Measurements from ENCODE around the gene EIF2A.

EIF2A gene

GRCh38 chr3:150520408-150520807 is 26.2 kb upstream of the EIF2A start:
- Histone ChIP-seq H3K9me3 (ENCODE audit: control insufficient read depth in 2 of 2, low read length in 2 of 2) (no peaks in the 10 kb centered on the region), H3K4me1 (ENCODE audit: control insufficient read depth in 2 of 2, insufficient read depth in 2 of 2, low read length in 2 of 2) (peaks cover 5 to 10% of the 10 kb centered on the region in 2 donors), H3K4me3 (ENCODE audit: low read length in 2 of 2) (no peak overlapping the region), H3K27me3 (ENCODE audit: control insufficient read depth in 2 of 2, insufficient read depth in 2 of 2, low read length in 2 of 2) (no peaks in the 10 kb centered on the region), H3K9ac (ENCODE audit: low read depth in 1 of 2, low read length in 2 of 2) (no peak overlapping the region), H3K27ac (ENCODE audit: low read depth in 2 of 2, low read length in 2 of 2) (no peak overlapping the region), H3K36me3 (ENCODE audit: control insufficient read depth in 2 of 2, insufficient read depth in 2 of 2, low read length in 2 of 2) (no peaks in the 10 kb centered on the region)

GRCh38 chr3:150521463-150521862 is 25.1 kb upstream of the EIF2A start:
- Histone ChIP-seq H3K9ac (ENCODE audit: low read depth in 1 of 2, low read length in 2 of 2) (no peak overlapping the region), H3K36me3 (ENCODE audit: control insufficient read depth in 2 of 2, insufficient read depth in 2 of 2, low read length in 2 of 2) (no peaks in the 10 kb centered on the region), H3K27ac (ENCODE audit: low read depth in 2 of 2, low read length in 2 of 2) (no peak overlapping the region), H3K27me3 (ENCODE audit: control insufficient read depth in 2 of 2, insufficient read depth in 2 of 2, low read length in 2 of 2) (no peaks in the 10 kb centered on the region), H3K4me1 (ENCODE audit: control insufficient read depth in 2 of 2, insufficient read depth in 2 of 2, low read length in 2 of 2) (peaks cover 5 to 10% of the 10 kb centered on the region in 2 donors), H3K4me3 (ENCODE audit: low read length in 2 of 2) (no peak overlapping the region), H3K9me3 (ENCODE audit: control insufficient read depth in 2 of 2, low read length in 2 of 2) (no peaks in the 10 kb centered on the region)

GRCh38 chr3:150523538-150523937 is 23.0 kb upstream of the EIF2A start:
- Histone ChIP-seq H3K27ac (ENCODE audit: low read depth in 2 of 2, low read length in 2 of 2) (no peak overlapping the region), H3K4me3 (ENCODE audit: low read length in 2 of 2) (no peak overlapping the region), H3K9me3 (ENCODE audit: control insufficient read depth in 2 of 2, low read length in 2 of 2) (no peaks in the 10 kb centered on the region), H3K36me3 (ENCODE audit: control insufficient read depth in 2 of 2, insufficient read depth in 2 of 2, low read length in 2 of 2) (no peaks in the 10 kb centered on the region), H3K9ac (ENCODE audit: low read depth in 1 of 2, low read length in 2 of 2) (no peak overlapping the region), H3K4me1 (ENCODE audit: control insufficient read depth in 2 of 2, insufficient read depth in 2 of 2, low read length in 2 of 2) (peaks cover 2 to 8% of the 10 kb centered on the region in 2 donors), H3K27me3 (ENCODE audit: control insufficient read depth in 2 of 2, insufficient read depth in 2 of 2, low read length in 2 of 2) (no peaks in the 10 kb centered on the region)

GRCh38 chr3:150527464-150528255 is 18.9 kb upstream of the EIF2A start:
- H3K4me1 ChIP-seq (ENCODE audit: control insufficient read depth in 2 of 2, insufficient read depth in 2 of 2, low read length in 2 of 2): no peaks in the 10 kb centered on the region
- no peaks in the 10 kb centered on the region for H3K27me3 ChIP-seq (ENCODE audit: control insufficient read depth in 2 of 2, insufficient read depth in 2 of 2, low read length in 2 of 2)
- no peak overlapping the region for H3K27ac ChIP-seq (ENCODE audit: low read depth in 2 of 2, low read length in 2 of 2)
- H3K9me3 ChIP-seq (ENCODE audit: control insufficient read depth in 2 of 2, low read length in 2 of 2): no peaks in the 10 kb centered on the region
- no peaks in the 10 kb centered on the region for H3K36me3 ChIP-seq (ENCODE audit: control insufficient read depth in 2 of 2, insufficient read depth in 2 of 2, low read length in 2 of 2)
- no peak overlapping the region for H3K9ac ChIP-seq (ENCODE audit: low read depth in 1 of 2, low read length in 2 of 2)
- no peak overlapping the region for H3K4me3 ChIP-seq (ENCODE audit: low read length in 2 of 2)

- no peaks in the 10 kb centered on the region for H3K4me1 ChIP-seq (ENCODE audit: control insufficient read depth in 2 of 2, insufficient read depth in 2 of 2, low read length in 2 of 2)
- no peaks in the 10 kb centered on the region for H3K27me3 ChIP-seq (ENCODE audit: control insufficient read depth in 2 of 2, insufficient read depth in 2 of 2, low read length in 2 of 2)
- no peaks in the 10 kb centered on the region for H3K9me3 ChIP-seq (ENCODE audit: control insufficient read depth in 2 of 2, low read length in 2 of 2)
- H3K9ac ChIP-seq (ENCODE audit: low read depth in 1 of 2, low read length in 2 of 2): no peak overlapping the region
- H3K4me3 ChIP-seq (ENCODE audit: low read length in 2 of 2): no peak overlapping the region
- H3K36me3 ChIP-seq (ENCODE audit: control insufficient read depth in 2 of 2, insufficient read depth in 2 of 2, low read length in 2 of 2): no peaks in the 10 kb centered on the region
- no peak overlapping the region for H3K27ac ChIP-seq (ENCODE audit: low read depth in 2 of 2, low read length in 2 of 2)
Observed at GRCh38 chr3:150528354-150528797, 18.2 kb upstream of the EIF2A start.

GRCh38 chr3:150531775-150532174 is 14.8 kb upstream of the EIF2A start:
- no peaks in the 10 kb centered on the region for H3K27me3 ChIP-seq (ENCODE audit: control insufficient read depth in 2 of 2, insufficient read depth in 2 of 2, low read length in 2 of 2)
- H3K9ac ChIP-seq (ENCODE audit: low read depth in 1 of 2, low read length in 2 of 2): no peak overlapping the region
- H3K27ac ChIP-seq (ENCODE audit: low read depth in 2 of 2, low read length in 2 of 2): no peak overlapping the region
- no peaks in the 10 kb centered on the region for H3K4me1 ChIP-seq (ENCODE audit: control insufficient read depth in 2 of 2, insufficient read depth in 2 of 2, low read length in 2 of 2)
- no peak overlapping the region for H3K4me3 ChIP-seq (ENCODE audit: low read length in 2 of 2)
- H3K9me3 ChIP-seq (ENCODE audit: control insufficient read depth in 2 of 2, low read length in 2 of 2): no peaks in the 10 kb centered on the region
- no peaks in the 10 kb centered on the region for H3K36me3 ChIP-seq (ENCODE audit: control insufficient read depth in 2 of 2, insufficient read depth in 2 of 2, low read length in 2 of 2)

- no peak overlapping the region for H3K27ac ChIP-seq (ENCODE audit: low read depth in 2 of 2, low read length in 2 of 2)
- H3K27me3 ChIP-seq (ENCODE audit: control insufficient read depth in 2 of 2, insufficient read depth in 2 of 2, low read length in 2 of 2): no peaks in the 10 kb centered on the region
- H3K4me3 ChIP-seq (ENCODE audit: low read length in 2 of 2): no peak overlapping the region
Observed at GRCh38 chr3:150535204-150535603, 11.4 kb upstream of the EIF2A start.

GRCh38 chr3:150538324-150539208 is 8.0 kb upstream of the EIF2A start:
- Histone ChIP-seq H3K9ac (ENCODE audit: low read depth in 1 of 2, low read length in 2 of 2) (no peak overlapping the region), H3K27ac (ENCODE audit: low read depth in 2 of 2, low read length in 2 of 2) (no peak overlapping the region), H3K27me3 (ENCODE audit: control insufficient read depth in 2 of 2, insufficient read depth in 2 of 2, low read length in 2 of 2) (no peaks in the 10 kb centered on the region), H3K36me3 (ENCODE audit: control insufficient read depth in 2 of 2, insufficient read depth in 2 of 2, low read length in 2 of 2) (peaks cover 7 to 18% of the 10 kb centered on the region in 2 donors), H3K4me3 (ENCODE audit: low read length in 2 of 2) (no peak overlapping the region), H3K4me1 (ENCODE audit: control insufficient read depth in 2 of 2, insufficient read depth in 2 of 2, low read length in 2 of 2) (peaks cover 0 to 5% of the 10 kb centered on the region in 2 donors), H3K9me3 (ENCODE audit: control insufficient read depth in 2 of 2, low read length in 2 of 2) (no peaks in the 10 kb centered on the region)

More at GRCh38 chr3:150535204-150535603, 11.4 kb upstream of the EIF2A start:
- peaks cover 0 to 5% of the 10 kb centered on the region in 2 donors for H3K4me1 ChIP-seq (ENCODE audit: control insufficient read depth in 2 of 2, insufficient read depth in 2 of 2, low read length in 2 of 2)
- H3K9me3 ChIP-seq (ENCODE audit: control insufficient read depth in 2 of 2, low read length in 2 of 2): no peaks in the 10 kb centered on the region
- H3K9ac ChIP-seq (ENCODE audit: low read depth in 1 of 2, low read length in 2 of 2): no peak overlapping the region
- no peaks in the 10 kb centered on the region for H3K36me3 ChIP-seq (ENCODE audit: control insufficient read depth in 2 of 2, insufficient read depth in 2 of 2, low read length in 2 of 2)

GRCh38 chr3:150540297-150540696 is 6.3 kb upstream of the EIF2A start:
- no peaks in the 10 kb centered on the region for H3K27me3 ChIP-seq (ENCODE audit: control insufficient read depth in 2 of 2, insufficient read depth in 2 of 2, low read length in 2 of 2)
- no peak overlapping the region for H3K27ac ChIP-seq (ENCODE audit: low read depth in 2 of 2, low read length in 2 of 2)
- no peaks in the 10 kb centered on the region for H3K9me3 ChIP-seq (ENCODE audit: control insufficient read depth in 2 of 2, low read length in 2 of 2)
- H3K9ac ChIP-seq (ENCODE audit: low read depth in 1 of 2, low read length in 2 of 2): no peak overlapping the region
- H3K36me3 ChIP-seq (ENCODE audit: control insufficient read depth in 2 of 2, insufficient read depth in 2 of 2, low read length in 2 of 2): peaks cover 14 to 23% of the 10 kb centered on the region in 2 donors
- peaks cover 3 to 14% of the 10 kb centered on the region in 2 donors for H3K4me1 ChIP-seq (ENCODE audit: control insufficient read depth in 2 of 2, insufficient read depth in 2 of 2, low read length in 2 of 2)
- H3K4me3 ChIP-seq (ENCODE audit: low read length in 2 of 2): no peak overlapping the region

GRCh38 chr3:150540991-150541390 is 5.6 kb upstream of the EIF2A start:
- Histone ChIP-seq H3K36me3 (ENCODE audit: control insufficient read depth in 2 of 2, insufficient read depth in 2 of 2, low read length in 2 of 2) (peaks cover 14 to 23% of the 10 kb centered on the region in 2 donors), H3K9me3 (ENCODE audit: control insufficient read depth in 2 of 2, low read length in 2 of 2) (no peaks in the 10 kb centered on the region), H3K27ac (ENCODE audit: low read depth in 2 of 2, low read length in 2 of 2) (no peak overlapping the region), H3K4me1 (ENCODE audit: control insufficient read depth in 2 of 2, insufficient read depth in 2 of 2, low read length in 2 of 2) (peaks cover 3 to 14% of the 10 kb centered on the region in 2 donors), H3K9ac (ENCODE audit: low read depth in 1 of 2, low read length in 2 of 2) (no peak overlapping the region), H3K27me3 (ENCODE audit: control insufficient read depth in 2 of 2, insufficient read depth in 2 of 2, low read length in 2 of 2) (no peaks in the 10 kb centered on the region), H3K4me3 (ENCODE audit: low read length in 2 of 2) (no peak overlapping the region)
